ENCODE results near the gene C11orf54.

Gene C11orf54

GRCh38 chr11:93741094-93741881 lies at the start of gene C11orf54, which contains the start of gene TAF1D:
Gene C11orf54, plus strand, starts transcription at chr11:93741672. Its CDS starts 5,722 bp downstream, at chr11:93747394.
Gene TAF1D, minus strand, starts transcription at chr11:93741495. Its CDS starts 2,191 bp downstream, at chr11:93739304.
- peak; percentile 98 to 100 (median 99) for DNase-seq

- DNase-seq: no peak
Observed at GRCh38 chr11:93694109-93694508, 47.4 kb upstream of the C11orf54 start.

GRCh38 chr11:93694557-93694956 lies 46.9 kb upstream of the C11orf54 start:
- DNase-seq: no peak

- DNase-seq: no peak
Observed at GRCh38 chr11:93697611-93698010, 43.9 kb upstream of the C11orf54 start.

GRCh38 chr11:93700830-93701229 lies 40.6 kb upstream of the C11orf54 start:
- DNase-seq: no peak

- peak in 1 of 3 donors; percentile 8 for DNase-seq
Observed at GRCh38 chr11:93704237-93704636, 37.2 kb upstream of the C11orf54 start.

- no peak for DNase-seq
Observed at GRCh38 chr11:93710239-93710638, 31.2 kb upstream of the C11orf54 start.

- DNase-seq: no peak
Observed at GRCh38 chr11:93712678-93713077, 28.8 kb upstream of the C11orf54 start.

- DNase-seq: no peak
Observed at GRCh38 chr11:93715797-93716396, 25.6 kb upstream of the C11orf54 start.

- no peak for DNase-seq
Observed at GRCh38 chr11:93717501-93717900, 24.0 kb upstream of the C11orf54 start.

- DNase-seq: no peak
Observed at GRCh38 chr11:93718057-93718563, 23.4 kb upstream of the C11orf54 start.

GRCh38 chr11:93719310-93719709 lies 22.2 kb upstream of the C11orf54 start:
- DNase-seq: no peak

- DNase-seq: no peak
Observed at GRCh38 chr11:93720522-93720921, 20.9 kb upstream of the C11orf54 start.

- DNase-seq: no peak
Observed at GRCh38 chr11:93724089-93724488, 17.4 kb upstream of the C11orf54 start.

GRCh38 chr11:93727985-93728791 lies 13.3 kb upstream of the C11orf54 start:
- no peak for DNase-seq

- DNase-seq: no peak
Observed at GRCh38 chr11:93728792-93729128, 12.7 kb upstream of the C11orf54 start.

- DNase-seq: no peak
Observed at GRCh38 chr11:93729129-93729616, 12.3 kb upstream of the C11orf54 start.

GRCh38 chr11:93730108-93731107 lies 11.1 kb upstream of the C11orf54 start:
- DNase-seq: no peak

- DNase-seq: no peak
Observed at GRCh38 chr11:93732237-93732892, 9.1 kb upstream of the C11orf54 start.

GRCh38 chr11:93733474-93733873 lies 8.0 kb upstream of the C11orf54 start:
- no peak for DNase-seq

Data from suppressor macrophage treated with lipopolysaccharide for 1 hour (primary cell).